Renal cortical epithelial cell (primary cell): ENCODE measurements around the gene ETV3. TPM values are rescaled to one million over a fixed set of nuclear protein-coding genes. Genes with fewer than 3 reads are reported as not detected.

Experiments
- DNase-seq: peaks from one replicate; pipeline ENCODE4 v3.0.0-alpha.2; 2011; ENCODE audit warnings: low read depth
- total RNA-seq: library from RNA; depleted of rRNA; stranded (reverse); fragments of >200 nt; gene quantifications from 2 replicates; pipeline ENCODE4 v1.2.3, GENCODE V29; 2014

Gene ETV3
- total RNA-seq, 1 donor from 2014 or later = 15.6 TPM

DNA sequence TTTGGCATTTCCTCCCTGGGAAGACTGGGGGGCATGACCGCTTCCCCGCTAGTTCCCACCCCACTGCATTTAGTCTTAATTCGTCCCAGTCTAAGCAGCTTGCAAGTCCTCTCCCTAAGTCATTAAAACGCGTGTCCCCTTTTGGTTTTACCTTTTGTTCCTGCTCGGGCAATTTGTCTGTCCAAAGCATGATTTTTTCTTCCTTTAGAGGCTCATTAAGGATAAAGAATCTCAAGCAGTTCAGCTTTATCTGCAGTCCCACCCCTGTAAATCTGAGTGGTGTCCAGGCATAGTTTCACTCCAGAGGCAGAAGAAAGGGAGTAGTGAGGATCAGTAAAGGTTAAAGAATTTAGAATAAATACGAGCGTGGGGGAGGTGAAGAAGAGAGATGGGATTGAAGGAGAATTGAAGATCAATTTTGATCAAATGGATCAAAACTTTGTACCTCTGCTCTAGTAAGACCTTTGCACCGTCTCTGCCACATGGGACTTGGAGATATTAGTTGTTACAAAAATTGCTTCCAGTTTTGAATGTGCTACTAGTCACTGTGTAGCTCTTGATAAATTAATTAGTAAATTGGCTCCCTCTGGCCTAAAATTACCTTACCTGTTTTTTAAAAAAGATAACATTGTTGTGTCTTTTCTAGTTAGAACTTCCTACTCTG lies 989 bp upstream of the ETV3 start:
- no peak for DNase-seq

DNA sequence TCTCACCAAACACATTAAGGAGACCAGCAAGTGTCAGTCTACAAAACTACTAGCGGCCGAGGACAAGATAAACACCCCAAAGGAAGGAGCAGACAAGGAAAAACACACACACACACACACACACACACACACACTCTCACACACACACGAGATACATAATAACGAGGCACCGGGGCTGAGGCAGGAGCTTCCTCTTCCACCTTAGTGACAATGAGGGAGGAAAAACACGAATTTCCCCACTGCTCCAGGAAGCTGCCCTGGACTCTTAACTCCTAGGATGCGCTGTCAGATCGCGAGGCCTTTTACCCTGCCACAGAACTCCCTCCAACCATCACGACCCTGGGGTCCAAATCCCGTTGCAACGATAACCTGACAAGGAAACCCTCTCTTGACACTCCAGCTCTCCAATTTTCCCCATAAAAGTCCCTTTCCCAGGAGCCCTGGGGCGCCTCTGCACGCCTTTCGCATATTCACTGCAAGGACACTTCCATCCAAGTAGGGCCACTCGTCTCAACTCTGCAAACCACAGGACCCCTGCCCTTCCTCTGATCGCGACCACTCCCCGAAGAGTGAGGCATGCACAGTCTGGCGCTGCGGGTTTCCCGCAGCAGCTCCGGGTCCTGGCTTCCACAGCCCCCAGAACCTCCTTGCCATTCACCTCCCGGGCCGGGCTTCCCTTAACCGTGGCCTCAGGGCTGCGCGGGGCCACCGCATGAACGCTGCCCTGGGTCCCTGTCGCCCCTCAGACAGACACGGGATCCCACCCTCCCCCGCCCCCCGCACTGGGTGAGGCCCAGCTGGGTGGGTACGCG lies 581 bp downstream of the ETV3 start:
- DNase-seq = no peak

DNA sequence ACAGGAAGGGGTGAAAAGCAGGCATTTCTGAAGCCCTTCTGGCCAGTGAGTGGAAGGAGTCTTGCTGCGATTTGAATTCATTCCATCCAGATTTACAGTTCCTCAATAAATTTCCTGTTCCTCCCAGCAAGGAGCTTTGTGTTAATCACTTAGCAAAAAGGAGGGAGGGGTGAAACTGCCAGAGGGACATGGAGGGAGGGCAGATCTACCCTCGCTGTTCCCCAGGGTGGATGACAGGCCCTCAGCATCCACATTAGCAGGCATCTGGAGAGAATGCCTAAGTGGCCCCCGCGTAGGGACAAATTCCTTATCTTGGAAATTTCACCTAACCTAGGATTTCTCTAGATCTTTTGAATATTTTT lies 1.2 kb downstream of the ETV3 start:
- DNase-seq = no peak

DNA sequence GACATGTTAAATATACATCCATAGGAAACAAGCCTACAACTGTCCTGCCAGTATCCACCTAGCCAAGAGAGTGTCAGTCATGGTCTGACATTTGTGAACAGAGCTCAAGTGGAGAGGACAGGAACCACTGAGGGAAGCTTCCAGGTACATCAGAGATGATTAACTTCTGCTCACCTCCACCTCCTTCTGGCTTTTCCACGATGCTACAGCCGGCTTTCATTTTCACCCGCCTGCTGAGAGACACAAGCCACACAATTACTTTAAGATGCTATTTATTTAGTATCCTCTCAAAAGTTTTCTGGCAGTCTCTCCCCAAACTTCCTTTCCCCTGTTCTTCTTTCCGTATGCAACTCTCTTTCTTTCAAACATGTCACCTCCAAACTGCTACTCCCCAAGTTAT lies 2.1 kb downstream of the ETV3 start:
- peak; percentile 25 for DNase-seq

DNA sequence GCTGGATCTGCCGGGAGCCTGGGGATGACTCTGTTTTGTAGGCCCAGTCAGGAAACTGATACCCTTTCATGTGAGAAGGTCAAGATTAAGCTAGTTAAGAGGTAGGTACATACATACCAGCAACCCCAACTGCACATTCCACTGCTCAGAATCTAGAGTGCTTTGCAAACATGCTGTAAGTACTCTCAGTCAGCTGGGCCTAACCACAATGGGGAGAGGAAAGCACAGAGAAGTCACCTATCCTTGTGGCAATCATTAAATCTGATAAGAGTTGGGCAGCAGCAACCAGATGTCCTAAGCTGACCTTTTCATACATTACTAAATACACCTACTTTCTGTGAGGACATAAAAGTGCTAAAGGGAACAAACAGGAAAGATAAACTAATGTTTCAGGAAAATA lies 2.5 kb downstream of the ETV3 start:
- peak; percentile 9 for DNase-seq

DNA sequence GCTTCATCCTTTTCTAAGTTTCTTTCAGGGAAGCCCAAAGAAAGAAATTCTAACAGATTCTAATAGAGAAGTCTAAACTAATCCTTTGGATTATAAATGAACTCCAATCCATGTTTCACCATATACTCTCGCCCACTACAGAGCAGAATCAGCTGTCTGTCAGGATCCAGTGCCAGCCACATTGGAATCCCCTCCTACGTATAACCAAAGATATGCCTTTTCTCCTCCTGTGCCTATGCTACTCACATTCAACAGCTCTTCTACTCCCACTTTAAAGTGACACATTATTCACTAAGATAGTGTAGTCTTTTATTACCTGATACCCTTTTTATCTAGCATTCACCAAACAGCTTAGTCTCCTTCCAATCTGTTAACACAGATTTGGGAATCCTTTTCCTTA lies 3.1 kb downstream of the ETV3 start:
- DNase-seq = no peak

DNA sequence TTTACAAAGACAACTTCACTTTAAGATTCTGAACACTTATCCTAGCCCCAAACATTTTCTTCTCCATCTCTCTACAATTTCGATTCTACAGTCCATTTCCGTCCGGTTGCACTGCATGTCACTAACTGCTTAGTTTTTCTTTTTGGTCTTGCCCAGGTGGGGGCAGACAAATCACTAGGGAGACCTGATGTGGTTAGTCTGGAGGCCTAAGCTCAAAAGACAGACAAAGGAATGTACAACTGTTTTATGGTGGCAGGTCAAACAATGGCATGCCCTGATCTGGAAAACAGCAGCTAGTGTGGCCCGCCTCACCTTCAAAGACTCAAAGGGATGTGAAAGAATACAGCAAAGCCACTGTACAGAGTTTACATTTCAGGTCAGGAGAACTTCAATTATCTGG lies 3.8 kb downstream of the ETV3 start:
- no peak for DNase-seq

DNA sequence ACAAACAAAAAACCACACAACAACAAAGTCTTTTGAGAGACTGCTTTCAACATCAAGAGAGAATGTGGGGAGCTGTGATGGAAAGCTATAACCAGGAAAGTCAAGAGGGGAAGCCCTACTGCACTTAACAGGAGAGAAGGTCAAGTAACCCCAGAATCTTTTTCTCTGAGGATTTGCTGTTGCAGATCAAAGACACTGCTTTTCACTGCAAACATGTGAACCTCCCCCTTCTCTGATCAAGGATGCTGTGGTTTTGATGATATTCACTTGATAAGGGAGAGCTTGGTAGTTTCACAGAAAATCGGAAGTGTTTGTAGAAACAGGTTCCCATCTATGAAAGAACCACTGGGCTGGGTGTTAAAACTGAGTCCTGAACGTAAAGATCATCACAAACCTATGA lies 4.8 kb downstream of the ETV3 start:
- DNase-seq = no peak

DNA sequence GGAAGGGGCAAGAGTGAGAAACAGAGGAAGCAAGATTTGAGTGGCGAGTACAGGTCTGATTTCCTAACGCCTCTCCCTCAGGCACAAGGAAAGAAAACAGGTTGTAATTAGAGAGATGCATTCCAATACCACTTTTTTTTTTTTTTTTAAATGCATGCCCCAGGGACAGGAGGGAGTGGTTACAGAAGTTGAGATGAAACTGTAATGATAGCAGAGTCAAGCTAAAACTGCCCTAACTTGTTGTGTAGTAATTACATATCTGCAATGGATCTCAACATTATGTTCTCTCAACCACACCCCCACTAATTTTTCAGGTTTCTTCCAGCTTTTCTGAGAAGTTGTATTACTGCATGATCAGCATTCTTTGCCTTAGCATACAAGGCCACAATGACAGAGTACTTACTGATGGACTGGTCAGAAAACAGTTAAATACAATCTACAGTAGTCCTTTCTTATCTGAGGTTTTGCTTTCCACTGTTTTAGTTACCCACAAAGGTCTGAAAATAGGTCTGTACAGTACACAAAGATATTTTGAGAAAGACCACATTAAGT lies 5.5 kb downstream of the ETV3 start:
- DNase-seq = peak; percentile 50

DNA sequence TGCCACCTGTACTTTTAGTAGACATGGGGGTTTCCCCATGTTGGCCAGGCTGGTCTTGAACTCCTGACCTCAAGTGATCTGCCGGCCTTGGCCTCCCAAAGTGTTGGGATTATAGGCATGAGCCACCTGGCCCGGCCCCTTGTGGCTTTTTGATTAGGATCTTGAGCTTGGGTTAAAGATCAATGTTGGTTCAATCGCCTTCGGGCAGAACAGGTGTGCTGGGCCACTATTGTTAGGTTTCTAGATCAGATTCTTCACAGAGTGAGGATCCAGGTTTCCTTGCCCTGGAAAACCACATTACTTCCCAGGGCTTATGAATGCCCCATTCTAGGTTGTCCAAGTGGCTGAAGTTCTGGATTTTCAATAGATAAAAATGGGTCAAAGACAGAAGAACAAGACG lies 6.1 kb downstream of the ETV3 start:
- no peak for DNase-seq

DNA sequence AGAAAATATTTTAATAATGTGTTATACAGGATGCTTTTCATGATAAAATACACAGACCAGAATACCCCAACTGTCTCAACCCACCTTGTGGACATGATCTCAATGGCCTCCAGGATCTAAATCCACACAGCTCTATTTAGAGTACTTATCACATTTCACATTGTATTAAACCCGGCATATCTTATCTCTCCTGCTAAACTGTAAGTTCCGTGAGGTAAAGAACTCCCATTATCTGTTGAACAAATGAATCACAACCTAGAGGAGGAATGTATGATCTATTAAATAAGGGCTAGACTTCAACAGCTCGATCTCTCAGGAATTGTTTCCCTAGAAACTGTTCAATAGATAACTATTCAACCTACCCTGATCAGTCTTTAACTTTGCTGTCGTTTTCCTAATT lies 6.9 kb downstream of the ETV3 start:
- no peak for DNase-seq

DNA sequence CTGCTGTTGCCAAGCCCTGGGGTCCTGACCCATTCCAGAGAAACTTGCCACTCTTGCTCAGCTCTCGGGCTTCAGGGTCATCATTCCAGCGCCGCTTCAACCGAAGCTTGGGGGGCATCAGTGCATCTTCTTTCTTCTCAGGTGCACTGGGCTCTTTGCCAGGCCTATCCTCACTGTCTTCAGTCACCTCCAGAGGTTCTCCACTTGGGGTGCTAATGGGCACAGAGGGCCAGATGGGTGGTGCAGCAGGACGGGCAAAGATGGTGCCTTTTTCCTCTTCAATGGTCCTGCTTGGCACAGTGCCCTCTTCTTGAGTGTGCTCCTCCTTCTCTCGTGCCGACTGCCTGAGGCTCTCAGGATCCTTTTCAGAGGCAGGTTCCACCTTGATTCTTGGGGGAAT lies 13.3 kb downstream of the ETV3 start:
- no peak for DNase-seq

DNA sequence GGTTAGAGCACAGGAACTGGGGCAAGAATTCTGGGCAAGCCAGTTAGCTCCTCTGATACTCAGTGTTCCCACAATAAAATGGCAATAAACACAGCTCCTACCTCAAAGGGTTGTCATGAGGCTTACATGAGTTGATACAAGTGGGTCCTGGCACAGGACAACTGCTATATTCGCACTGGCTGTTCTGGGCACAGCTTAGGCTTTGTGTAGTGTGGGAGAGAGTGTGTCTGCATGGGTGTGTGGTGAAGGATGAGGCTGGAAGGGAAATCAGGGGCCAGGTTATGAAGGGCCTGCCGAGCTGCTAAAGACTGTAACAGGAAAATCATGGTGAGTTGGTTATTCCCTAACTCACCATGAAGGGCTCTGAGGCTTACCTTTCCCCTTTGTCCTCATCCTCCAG lies 18.7 kb downstream of the ETV3 start:
- DNase-seq = no peak

DNA sequence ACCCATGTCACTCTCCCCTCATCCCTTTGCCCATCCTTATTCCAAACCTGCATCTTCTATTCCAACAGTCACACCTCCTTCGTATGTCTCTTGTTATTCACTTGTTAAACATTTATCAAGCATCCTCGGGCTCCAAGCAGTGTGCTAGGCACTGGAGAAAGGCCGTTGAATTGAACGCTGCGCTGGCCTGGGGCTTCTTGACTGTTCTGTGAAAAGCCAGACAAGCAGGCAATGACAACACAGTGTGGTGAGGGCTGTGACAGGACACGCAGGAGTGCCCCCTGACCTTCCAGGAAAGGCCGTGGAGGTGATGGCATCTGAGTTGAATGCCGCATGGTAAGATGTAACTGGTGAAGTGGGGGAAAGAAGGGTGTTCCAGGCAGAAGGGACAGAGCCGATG lies 19.2 kb downstream of the ETV3 start:
- DNase-seq = no peak

DNA sequence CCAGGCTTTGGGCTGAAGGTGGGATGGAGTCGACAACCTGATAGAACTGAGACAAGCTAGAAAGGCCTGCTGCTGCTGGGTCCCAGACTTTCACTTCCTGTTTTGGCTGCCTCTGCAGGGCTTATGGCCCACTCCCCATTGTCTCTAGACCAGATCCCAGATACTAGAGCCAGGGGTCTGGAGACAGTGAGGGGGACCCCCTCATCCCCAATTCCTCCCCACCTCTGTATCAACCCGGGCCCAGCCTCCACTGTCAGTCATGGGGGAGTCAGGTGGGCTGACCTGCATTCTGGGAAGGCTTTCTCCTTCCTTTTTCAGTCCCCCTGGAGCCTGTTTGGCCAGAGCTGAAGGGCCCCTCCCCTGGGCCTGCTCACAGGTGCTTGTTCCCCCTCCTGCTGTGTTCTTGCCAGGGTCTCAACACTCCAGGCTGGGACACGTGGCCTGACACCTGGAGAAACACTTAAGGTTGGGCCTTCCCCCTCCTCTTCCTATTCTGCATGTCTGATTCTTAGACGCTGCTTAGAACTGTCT lies 20.6 kb downstream of the ETV3 start:
- no peak for DNase-seq

DNA sequence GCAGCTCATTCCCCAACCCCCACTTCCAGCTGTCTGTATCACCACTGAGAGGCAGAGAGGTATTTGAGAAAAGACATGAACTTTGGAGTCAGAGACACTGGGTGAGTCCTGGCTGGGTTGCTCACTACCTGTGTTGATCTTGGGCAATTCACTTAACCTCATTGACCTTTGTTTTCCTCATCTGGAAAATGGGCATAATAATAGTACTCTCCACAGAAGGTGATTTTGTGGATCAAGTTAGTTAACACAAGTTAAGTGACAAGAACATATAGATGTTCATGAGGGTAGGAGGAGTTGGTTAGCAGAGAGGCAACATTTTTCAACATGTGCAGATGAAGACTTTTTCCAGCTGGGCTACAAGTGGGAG lies 21.5 kb downstream of the ETV3 start:
- no peak for DNase-seq

DNA sequence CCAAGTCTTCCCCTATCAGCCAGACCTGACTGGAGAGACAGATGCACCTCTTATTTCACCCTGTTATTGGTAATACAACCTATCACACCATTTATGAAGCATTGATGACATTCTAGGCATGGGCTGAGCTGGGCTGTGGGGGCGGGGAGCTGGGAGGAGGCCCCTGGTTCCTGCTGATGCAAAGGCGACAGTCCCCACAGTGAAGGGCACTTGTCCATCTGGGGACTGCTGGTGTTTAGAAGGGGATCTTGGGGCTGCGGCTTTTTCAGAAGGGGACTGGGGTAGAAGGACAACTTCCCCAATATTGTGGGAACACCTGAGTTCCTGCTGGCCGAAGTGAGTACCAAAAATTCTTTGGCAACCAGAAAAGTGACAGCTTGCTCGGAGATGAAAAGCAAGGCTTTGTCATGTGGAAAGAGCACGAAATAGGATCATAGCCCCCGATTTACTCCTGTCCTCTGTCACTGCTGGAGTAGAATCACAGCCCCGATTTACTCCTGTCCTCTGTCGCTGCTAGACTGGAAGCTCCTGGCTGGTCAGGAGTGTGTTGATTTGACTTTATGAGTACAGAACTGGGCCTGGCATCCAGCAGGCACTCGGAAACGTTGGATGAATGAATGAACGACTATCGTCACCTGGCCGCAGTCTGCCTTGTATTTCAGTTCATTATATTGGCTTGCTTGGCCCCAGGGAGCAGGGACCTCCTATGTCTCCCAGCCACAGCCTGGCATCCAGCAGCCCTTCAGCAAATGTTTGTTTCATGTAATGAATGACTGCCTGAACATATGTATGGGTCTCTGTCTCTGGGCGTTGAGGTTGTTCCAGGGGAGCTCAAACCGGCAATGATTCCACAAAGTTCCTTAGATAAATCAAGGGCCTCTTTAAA lies 22.1 kb downstream of the ETV3 start:
- no peak for DNase-seq

DNA sequence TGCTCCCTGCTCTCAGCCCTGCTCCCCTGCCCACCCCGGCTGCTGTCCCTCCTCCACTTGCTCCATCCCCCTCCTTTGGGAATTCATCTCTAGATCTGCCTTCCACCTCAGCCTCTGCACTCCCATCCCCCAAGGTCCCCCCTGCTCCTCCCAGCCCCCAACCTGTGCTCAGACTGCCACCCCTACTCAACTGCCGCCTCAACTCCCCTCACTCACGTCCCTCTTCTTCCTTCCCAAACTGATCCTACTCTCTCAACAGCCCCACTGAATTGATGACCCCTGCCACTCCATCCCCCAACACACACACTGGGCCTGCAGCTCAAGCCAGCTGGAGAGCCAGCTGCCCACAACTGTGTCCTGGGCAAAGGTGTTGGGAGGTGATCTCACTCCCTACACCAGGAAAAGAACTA lies 22.8 kb downstream of the ETV3 start:
- DNase-seq = no peak

DNA sequence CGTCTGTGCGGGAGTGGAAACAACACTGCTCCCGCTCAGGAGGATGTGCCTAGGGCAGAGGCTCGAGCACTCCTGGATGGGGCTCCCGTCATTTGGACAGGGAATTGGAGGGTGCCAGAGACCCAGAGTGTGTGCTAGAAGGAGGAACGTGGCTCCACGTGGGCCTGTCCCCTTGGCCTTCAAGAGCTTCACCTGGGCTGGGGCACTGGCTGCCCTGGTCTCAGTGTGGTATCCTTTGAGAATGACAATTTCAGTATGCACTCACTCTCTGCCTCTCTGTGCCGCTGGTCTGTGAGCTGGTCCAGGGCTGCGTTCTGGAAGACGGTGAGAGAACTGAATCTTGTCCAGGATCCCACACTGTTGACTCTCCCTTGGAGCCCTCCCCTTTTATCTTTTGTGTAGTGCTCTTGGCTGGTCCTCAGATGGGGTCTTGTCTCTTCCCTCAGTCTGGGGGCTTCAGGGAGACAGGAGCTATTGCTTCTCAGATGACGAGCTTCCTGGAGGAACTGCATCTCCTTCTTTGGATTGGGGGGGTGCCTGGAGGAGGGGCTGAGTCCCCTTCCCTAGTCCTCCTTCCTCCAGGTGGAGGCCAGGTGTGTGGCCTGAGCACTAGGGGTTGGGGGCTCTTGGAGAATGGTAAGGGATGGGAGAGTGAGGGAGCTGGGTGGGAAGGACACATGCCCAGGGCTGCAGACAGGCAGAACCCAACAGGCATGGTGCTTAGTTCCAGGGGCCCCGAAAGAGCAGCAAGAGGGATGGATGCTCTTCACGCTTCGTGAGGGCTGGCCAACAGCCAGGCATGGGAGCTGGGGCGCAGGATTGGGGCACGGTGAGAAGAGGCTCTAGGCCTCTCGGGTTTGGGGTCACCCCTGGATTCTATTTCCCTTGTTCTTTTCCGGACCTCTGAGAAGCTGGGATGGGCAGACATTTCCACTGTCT lies 23.7 kb downstream of the ETV3 start:
- DNase-seq = no peak

DNA sequence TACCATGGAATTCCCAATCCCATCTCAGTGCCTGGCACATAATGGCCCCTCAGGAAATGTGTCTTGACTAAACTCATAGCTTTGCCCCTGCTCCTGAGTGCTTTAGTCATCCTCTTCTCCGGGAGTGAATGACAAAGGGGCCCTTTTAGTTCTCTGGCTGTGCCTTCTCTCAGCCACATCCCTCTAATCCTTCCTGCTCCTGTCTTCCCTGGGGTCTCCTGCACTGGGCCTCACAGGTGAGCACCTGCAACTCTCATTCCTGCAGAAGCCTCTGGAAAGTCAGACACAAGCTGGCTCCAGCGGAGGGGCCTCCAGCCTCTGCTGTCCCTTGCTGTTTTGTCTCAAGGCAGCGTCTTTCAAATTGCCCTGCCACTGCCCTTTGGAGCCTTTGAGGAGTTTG lies 24.6 kb downstream of the ETV3 start:
- no peak for DNase-seq

DNA sequence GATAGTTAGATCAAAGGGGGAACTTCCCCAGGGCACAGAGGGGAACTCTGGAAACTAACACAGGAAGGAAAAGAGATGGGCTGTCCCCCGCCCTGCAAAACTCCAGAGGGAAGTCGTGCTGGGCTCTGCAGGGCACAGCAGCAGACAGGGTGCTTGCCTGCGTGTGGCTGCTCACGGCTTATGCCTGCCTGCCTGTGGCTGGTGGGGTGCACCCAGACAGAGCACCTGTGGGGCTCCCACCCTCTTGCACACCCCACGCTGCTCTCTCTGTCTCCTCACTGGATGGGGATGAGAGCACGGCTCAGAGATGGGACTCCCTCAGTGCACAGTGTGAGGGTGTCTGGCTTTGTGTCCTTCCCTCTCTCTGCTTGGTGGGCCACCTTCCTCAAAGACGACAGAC lies 25.1 kb downstream of the ETV3 start:
- no peak for DNase-seq
